T-helper 22 cell (primary cell): ENCODE data around the gene CACNA2D3.

Experiments
- DNase-seq: peaks from one replicate; pipeline ENCODE4 v3.0.0-alpha.2; 2020; ENCODE audit warnings: low read depth

CACNA2D3 gene

DNA sequence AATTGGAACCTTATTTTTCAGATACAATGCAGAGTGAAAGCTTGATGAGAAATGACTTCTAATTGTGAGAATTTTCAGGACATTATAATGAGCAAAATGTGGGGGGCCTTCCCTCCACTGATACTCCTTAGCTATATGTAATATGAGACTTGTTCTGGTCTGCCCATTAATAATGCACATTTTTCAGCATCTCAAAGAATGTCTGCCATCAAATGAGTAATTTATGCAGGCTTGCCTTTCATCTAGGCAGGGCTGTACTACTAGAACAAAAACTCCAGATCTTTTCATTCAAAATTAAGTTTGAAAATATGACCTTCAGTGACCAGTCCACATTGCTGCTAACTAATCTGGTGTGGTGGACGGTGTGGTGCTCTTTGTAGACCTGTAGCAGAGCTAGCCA, 678.1 kb downstream of the CACNA2D3 start:
- no peak for DNase-seq

DNA sequence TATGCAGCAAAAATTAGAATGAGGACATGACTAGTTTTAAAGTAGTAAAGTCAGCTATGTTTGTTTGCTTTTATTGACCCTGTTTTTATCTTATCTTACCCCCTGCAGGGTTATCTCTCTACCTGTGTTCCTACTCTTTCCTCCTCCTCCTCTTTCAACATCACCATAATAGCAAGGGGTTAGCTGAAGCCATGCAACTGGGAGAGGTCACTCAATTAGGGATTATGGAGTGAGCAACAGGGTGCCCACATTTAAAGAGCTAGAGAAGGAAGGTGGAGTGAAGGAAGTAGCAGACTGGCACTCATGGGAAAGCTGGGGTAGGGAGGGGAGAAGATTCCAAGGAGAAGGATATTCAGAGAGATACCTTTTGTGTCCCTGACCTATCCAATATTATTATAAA, 679.6 kb downstream of the CACNA2D3 start:
- no peak for DNase-seq

DNA sequence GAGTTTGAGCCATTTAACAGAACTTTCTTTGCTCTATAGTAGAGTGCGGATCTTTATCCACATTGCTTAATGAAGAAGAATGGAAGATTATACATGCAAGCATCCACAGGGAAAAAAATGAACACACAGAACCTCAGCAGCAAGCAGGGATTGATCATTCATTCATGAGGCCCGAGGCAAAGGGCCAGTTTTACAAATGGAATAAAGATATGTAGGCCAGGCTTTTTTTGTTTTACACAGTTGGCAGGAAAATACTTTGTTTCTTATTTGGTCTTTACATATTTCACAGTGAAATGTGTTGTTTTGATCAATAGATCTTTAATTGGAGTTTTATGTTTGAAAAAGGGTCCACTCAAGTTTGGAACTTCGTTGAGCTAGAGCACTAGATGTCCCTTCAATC, 688.0 kb downstream of the CACNA2D3 start:
- no peak for DNase-seq

DNA sequence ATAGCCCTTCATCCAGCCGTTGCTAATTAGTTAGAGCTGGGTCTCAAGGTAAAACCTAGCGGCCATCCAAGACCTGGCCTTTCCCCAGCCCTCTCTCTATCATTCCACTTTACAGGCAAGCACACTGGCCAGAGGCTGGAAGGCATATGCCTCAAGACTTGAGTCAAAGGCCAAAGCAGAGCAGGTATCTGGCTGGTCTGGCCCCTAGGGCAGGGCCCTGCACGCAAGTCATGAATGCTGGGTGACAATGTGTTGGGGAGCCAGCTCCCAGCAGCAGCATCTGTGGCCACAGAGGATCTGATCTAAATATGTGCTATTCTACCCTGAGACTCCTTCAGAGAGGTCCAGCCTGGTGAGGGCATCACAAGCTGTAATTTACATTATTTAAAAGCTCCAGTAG, 691.9 kb downstream of the CACNA2D3 start:
- no peak for DNase-seq

GRCh38 chr3:54817628-54818027, 695.3 kb downstream of the CACNA2D3 start:
- DNase-seq, result no peak

- no peak for DNase-seq
These were observed 696.1 kb downstream of the CACNA2D3 start for GRCh38 chr3:54818486-54818885.

- DNase-seq, result no peak
These were observed 696.6 kb downstream of the CACNA2D3 start for GRCh38 chr3:54818942-54819341.

DNA sequence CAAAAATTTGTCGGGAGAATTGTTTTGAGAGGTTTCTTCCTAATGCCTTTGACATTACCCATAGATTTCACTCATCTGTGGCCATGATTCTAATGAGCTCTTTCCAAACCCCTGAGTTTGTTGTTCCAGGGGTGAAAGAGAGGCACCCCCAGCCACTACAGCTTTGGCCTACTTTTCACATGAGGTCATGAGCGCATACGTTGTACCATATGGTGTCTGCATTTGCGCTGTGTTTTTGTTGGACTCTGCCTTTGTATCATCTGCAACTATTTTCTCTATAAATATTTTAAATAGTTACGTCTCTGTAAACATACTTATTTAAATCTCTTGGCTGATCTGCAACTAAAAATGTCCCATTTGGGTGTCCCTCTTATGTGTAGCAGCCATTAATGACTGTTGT, 697.6 kb downstream of the CACNA2D3 start:
- no peak for DNase-seq

- DNase-seq, result no peak
These were observed 699.9 kb downstream of the CACNA2D3 start for GRCh38 chr3:54822206-54822605.

GRCh38 chr3:54826251-54826691, 703.9 kb downstream of the CACNA2D3 start:
- no peak for DNase-seq

- DNase-seq, result no peak
These were observed 704.8 kb downstream of the CACNA2D3 start for GRCh38 chr3:54827056-54827687.

DNA sequence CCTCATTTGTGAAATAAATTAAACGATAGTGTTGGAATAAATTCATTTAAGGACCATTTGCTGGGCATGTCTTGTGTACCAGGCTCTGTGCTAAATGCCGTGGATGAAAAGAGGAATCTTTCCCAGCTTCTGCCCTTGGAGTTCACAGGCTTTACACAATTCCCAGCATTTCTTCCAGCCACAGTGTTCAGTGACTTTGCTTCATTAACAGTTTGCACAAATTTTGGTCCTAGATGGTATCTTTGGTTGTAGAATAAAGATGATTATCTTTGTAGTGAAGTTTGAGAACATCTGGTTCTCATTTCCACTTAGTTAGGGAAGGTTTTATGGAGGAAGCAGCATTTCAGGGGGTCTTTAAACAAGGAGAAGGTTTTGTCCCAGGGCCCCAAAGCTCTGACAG, 705.4 kb downstream of the CACNA2D3 start:
- DNase-seq, result no peak

- DNase-seq, result no peak
These were observed 708.3 kb downstream of the CACNA2D3 start for GRCh38 chr3:54830658-54831057.

GRCh38 chr3:54831112-54831511, 708.8 kb downstream of the CACNA2D3 start:
- DNase-seq, result no peak

DNA sequence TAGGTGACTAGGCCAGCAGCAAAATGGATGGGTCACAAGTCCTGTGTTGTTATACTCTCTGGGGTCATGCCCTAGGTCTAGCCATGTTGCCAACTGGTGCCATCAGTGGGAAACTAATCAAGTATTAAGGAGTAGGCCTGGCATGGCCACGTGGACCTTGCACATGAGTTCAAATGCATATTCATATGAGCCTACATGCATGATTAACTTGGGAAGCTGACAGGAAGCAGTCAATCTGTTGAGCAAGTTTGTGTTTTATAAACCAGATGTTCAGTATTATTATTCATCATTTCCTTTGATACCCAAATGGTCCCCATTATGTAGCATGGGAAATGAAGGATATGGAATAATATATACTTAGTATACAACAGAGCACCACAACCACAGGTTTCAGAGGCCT, 710.5 kb downstream of the CACNA2D3 start:
- DNase-seq, result no peak

DNA sequence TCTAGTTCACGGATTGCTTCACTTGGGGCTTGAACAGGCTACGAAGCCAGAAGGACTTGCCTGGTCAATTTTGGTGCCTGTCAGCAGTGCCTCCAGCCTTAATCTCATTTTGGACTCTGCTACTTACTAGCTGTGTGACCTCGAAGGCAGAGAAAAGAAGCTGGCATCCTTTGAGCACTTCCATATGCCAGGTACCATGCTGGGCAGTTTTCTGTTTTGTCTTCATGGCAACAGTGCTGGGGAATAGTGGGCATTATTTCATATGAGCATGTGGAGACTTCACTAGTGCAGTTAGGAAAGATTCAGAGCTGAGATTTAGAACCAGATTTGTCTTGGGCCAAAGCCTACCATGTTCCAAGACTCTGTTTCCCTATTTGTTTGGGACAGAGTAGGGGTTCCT, 713.3 kb downstream of the CACNA2D3 start:
- no peak for DNase-seq

GRCh38 chr3:54836871-54837270, 714.5 kb downstream of the CACNA2D3 start:
- DNase-seq, result no peak

GRCh38 chr3:54837964-54838363, 715.6 kb downstream of the CACNA2D3 start:
- no peak for DNase-seq

- no peak for DNase-seq
These were observed 719.1 kb downstream of the CACNA2D3 start for GRCh38 chr3:54841471-54841870.

DNA sequence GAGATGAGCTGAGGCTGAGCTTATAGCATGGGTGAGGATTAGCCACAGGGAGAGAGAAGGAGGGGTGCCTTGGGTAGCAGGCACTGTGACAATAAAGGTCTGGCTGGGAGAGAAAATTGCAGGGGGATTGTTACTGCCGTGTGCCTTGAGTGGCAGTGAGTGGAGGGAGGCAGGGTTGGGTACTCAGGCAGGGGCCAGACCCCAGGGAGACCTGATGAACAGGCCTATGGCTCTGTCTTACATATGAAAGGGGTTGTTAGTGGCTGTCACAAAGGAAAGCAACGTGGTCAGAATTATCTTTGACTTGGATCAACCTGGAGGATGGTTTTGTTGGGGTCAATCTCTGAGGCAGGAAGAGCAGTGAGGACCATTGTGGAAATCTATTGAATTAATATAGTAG, 721.0 kb downstream of the CACNA2D3 start:
- DNase-seq, result no peak

GRCh38 chr3:54844211-54844610, 721.9 kb downstream of the CACNA2D3 start:
- no peak for DNase-seq

DNA sequence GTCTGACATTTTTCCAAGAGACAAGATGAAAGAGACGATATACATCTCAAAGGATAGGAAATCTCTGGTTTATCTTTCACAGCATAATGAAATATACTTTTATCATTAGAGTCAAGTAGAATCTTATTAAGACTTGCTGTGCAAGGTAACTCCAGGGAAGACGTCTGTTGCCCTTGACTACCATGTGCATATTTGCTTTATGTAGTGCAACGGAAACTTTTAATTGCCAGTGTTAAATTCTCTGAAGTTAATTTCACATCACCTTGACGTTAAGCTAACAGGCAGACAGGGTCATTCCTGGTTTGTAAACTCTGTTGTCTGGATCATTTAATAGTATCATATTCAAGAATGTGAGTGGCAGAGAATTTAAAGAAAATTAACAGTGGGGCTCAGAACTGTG, 722.7 kb downstream of the CACNA2D3 start:
- DNase-seq, result no peak

GRCh38 chr3:54845551-54845950, 723.2 kb downstream of the CACNA2D3 start:
- DNase-seq, result no peak

DNA sequence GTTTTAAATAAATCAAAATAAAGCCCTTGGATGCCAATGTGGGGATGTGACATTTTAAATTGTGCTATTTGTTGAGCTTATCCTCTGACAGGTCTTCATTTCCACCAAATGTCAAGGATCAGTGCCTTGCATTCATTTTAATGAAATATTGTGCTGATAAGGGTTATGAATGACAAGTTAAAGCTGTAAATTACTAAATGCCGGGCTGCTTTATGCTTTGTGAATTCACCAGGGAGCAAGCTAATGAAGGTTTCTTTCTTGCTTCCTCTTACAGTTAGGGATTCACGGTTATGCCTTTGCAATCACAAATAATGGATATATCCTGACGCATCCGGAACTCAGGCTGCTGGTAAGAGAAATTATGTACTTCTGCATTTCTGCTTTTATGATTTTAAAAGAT, 723.8 kb downstream of the CACNA2D3 start:
- DNase-seq, result no peak

DNA sequence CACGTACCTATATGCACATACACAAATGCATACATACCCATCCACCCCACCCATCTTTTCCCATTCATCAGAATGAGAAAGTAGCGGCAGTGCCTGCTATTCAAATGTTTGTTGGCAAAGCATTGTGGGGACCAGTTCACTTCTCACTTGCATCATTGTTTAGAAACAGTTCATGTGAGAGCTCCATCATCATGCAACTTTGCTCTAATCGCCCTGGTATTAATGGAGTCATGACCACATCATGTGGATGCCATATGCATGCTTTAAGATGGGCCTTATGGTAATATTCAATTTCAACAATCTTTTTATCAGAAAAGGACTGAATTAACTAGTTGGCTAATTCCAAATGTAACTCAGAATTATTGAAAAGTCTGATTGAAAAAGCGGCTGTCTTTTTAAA, 725.0 kb downstream of the CACNA2D3 start:
- no peak for DNase-seq
